ENCODE results near the gene ARX.

Gene ARX

GRCh38 chrX:25016938-25017598, 1.3 kb upstream of the ARX start:
- no peak for DNase-seq (ENCODE audit: low read depth in 2 of 2)

GRCh38 chrX:25016361-25016671, 551 bp upstream of the ARX start:
- no peak for DNase-seq (ENCODE audit: low read depth in 2 of 2)

GRCh38 chrX:25014366-25014838, 1.4 kb downstream of the ARX start:
- DNase-seq (ENCODE audit: low read depth in 2 of 2) = no peak

- DNase-seq (ENCODE audit: low read depth in 2 of 2) = no peak
Observed at GRCh38 chrX:25013632-25014365, 2.0 kb downstream of the ARX start.

- DNase-seq (ENCODE audit: low read depth in 2 of 2) = no peak
Observed at GRCh38 chrX:25012793-25013631, 2.8 kb downstream of the ARX start.

GRCh38 chrX:25012433-25012735, 3.4 kb downstream of the ARX start:
- no peak for DNase-seq (ENCODE audit: low read depth in 2 of 2)

- DNase-seq (ENCODE audit: low read depth in 2 of 2) = no peak
Observed at GRCh38 chrX:25011589-25012432, 4.0 kb downstream of the ARX start.

- DNase-seq (ENCODE audit: low read depth in 2 of 2) = no peak
Observed at GRCh38 chrX:25010784-25011588, 4.8 kb downstream of the ARX start.

- DNase-seq (ENCODE audit: low read depth in 2 of 2) = no peak
Observed at GRCh38 chrX:25009407-25009806, 6.4 kb downstream of the ARX start.

GRCh38 chrX:25007059-25008053, 8.4 kb downstream of the ARX start:
- no peak for DNase-seq (ENCODE audit: low read depth in 2 of 2)

- no peak for DNase-seq (ENCODE audit: low read depth in 2 of 2)
Observed at GRCh38 chrX:25006586-25007058, 9.1 kb downstream of the ARX start.

GRCh38 chrX:25005382-25006185, 10.2 kb downstream of the ARX start:
- no peak for DNase-seq (ENCODE audit: low read depth in 2 of 2)

- no peak for DNase-seq (ENCODE audit: low read depth in 2 of 2)
Observed at GRCh38 chrX:25005034-25005381, 10.8 kb downstream of the ARX start.

GRCh38 chrX:25004485-25005032, 11.2 kb downstream of the ARX start:
- no peak for DNase-seq (ENCODE audit: low read depth in 2 of 2)

GRCh38 chrX:25004040-25004439, 11.7 kb downstream of the ARX start:
- DNase-seq (ENCODE audit: low read depth in 2 of 2) = no peak

GRCh38 chrX:25003066-25003849, 12.5 kb downstream of the ARX start:
- no peak for DNase-seq (ENCODE audit: low read depth in 2 of 2)

- no peak for DNase-seq (ENCODE audit: low read depth in 2 of 2)
Observed at GRCh38 chrX:25002661-25003020, 13.1 kb downstream of the ARX start.
